ENCODE measurements around the gene ZNF592.

- TF ChIP-seq CTCF (IDR thresholded peaks at IDR 0.05; ENCODE audit: poor library complexity, severe bottlenecking) (no peak), TAF1 (IDR thresholded peaks at IDR 0.05; ENCODE audit: low read depth) (no peak)
Measured at GRCh38 chr15:84778194-84778593, 29.8 kb downstream of the ZNF592 start.
